Right atrium auricular region (tissue), 2 donors: ENCODE results near the gene LOXL4. TPM values are rescaled to one million over a fixed set of nuclear protein-coding genes. Genes with fewer than 3 reads are reported as not detected.
A peak's percentile ranks its signal among the peaks of the same experiment; 100 is the strongest.

Experiments used
- DNase-seq: peaks from one replicate; pipeline ENCODE4 v3.0.0-alpha.2; 2019; ENCODE audit warnings: low spot score
- H3K27ac ChIP-seq, 2 donors: fragments of 200-600 bp; sonication (generic); 1 replicate in 1 of 2; 2 replicates in 1 of 2; pipeline ENCODE4 v1.5.1; 2016 to 2019
- H3K27me3 ChIP-seq, 2 donors: fragments of 200-600 bp; sonication (generic); one replicate each; pipeline versions ENCODE4 v1.5.1 to v1.6.0; 2017 to 2019
- H3K36me3 ChIP-seq: fragments of 200-600 bp; sonication (generic); one replicate; pipeline ENCODE4 v1.5.1; 2016
- H3K4me1 ChIP-seq, 2 donors: fragments of 200-600 bp; sonication (generic); one replicate each; pipeline versions ENCODE4 v1.5.1 to v1.6.0; 2017 to 2019
- H3K4me3 ChIP-seq, 2 donors: fragments of 200-600 bp; sonication (generic); 1 replicate in 1 of 2; 2 replicates in 1 of 2; pipeline ENCODE4 v1.5.1; 2017 to 2019; ENCODE audit warnings: mild to moderate bottlenecking in 1 of 2, moderate library complexity in 1 of 2
- H3K9me3 ChIP-seq, 2 donors: fragments of 200-600 bp; sonication (generic); one replicate each; pipeline ENCODE4 v1.5.1; 2019
- CTCF ChIP-seq, 2 donors: fragments of 200-600 bp; sonication (generic); IDR thresholded peaks; one replicate each; pipeline ENCODE4 v1.5.1; 2019; ENCODE audit warnings: antibody characterized with exemption in 2 of 2
- total RNA-seq, 2 donors: library from RNA; depleted of rRNA; stranded (reverse); fragments of >200 nt; gene quantifications; one replicate each; pipeline ENCODE4 v1.1.0, GENCODE V29; 2016

The LOXL4 gene
- total RNA-seq, 2 donors from 2014 or later, result 1.5 to 1.6 TPM

- peaks cover 0 to 46% of the 10 kb centered on the region in 2 donors for H3K4me1 ChIP-seq
- H3K9me3 ChIP-seq, result no peaks in the 10 kb centered on the region
- H3K27ac ChIP-seq, result peak overlapping the region; percentile 81 to 87
- no peak overlapping the region for H3K4me3 ChIP-seq
- H3K27me3 ChIP-seq, result no peaks in the 10 kb centered on the region
- no peak for DNase-seq
- no peaks in the 10 kb centered on the region for H3K36me3 ChIP-seq
- no peak for TF ChIP-seq CTCF (IDR thresholded peaks at IDR 0.05)
These were observed 2.2 kb upstream of the LOXL4 start for GRCh38 chr10:98270073-98270740.

- Histone ChIP-seq H3K9me3 (no peaks in the 10 kb centered on the region), H3K4me1 (peaks cover 0 to 46% of the 10 kb centered on the region in 2 donors)
- DNase-seq, result peak; percentile 84
These were observed 1.5 kb upstream of the LOXL4 start for GRCh38 chr10:98269435-98269912.

GRCh38 chr10:98268694-98269431 lies 869 bp upstream of the LOXL4 start:
- TF ChIP-seq CTCF (IDR thresholded peaks at IDR 0.05), result no peak
- no peaks in the 10 kb centered on the region for H3K9me3 ChIP-seq
- H3K27me3 ChIP-seq, result no peaks in the 10 kb centered on the region
- peaks cover 0 to 46% of the 10 kb centered on the region in 2 donors for H3K4me1 ChIP-seq
- H3K27ac ChIP-seq, result peak overlapping the region; percentile 81 to 87
- no peaks in the 10 kb centered on the region for H3K36me3 ChIP-seq
- no peak for DNase-seq
- H3K4me3 ChIP-seq, result peak overlapping the region; percentile 40 to 59

More at GRCh38 chr10:98269435-98269912, 1.5 kb upstream of the LOXL4 start:
- H3K4me3 ChIP-seq, result no peak overlapping the region
- H3K36me3 ChIP-seq, result no peaks in the 10 kb centered on the region
- H3K27ac ChIP-seq, result peak overlapping the region; percentile 81 to 87
- TF ChIP-seq CTCF (IDR thresholded peaks at IDR 0.05), result no peak
- H3K27me3 ChIP-seq, result no peaks in the 10 kb centered on the region

GRCh38 chr10:98267069-98267893 lies 713 bp downstream of the LOXL4 start:
- H3K4me1 ChIP-seq, result peaks cover 0 to 46% of the 10 kb centered on the region in 2 donors
- no peak for DNase-seq
- H3K27ac ChIP-seq, result peak overlapping the region; percentile 81 to 87
- TF ChIP-seq CTCF (IDR thresholded peaks at IDR 0.05), result no peak
- H3K36me3 ChIP-seq, result no peaks in the 10 kb centered on the region
- no peaks in the 10 kb centered on the region for H3K9me3 ChIP-seq
- H3K4me3 ChIP-seq, result peak overlapping the region; percentile 40 to 59
- no peaks in the 10 kb centered on the region for H3K27me3 ChIP-seq

GRCh38 chr10:98266647-98267046 lies 1.3 kb downstream of the LOXL4 start:
- Histone ChIP-seq H3K27me3 (no peaks in the 10 kb centered on the region), H3K36me3 (no peaks in the 10 kb centered on the region), H3K9me3 (no peaks in the 10 kb centered on the region), H3K27ac (peak overlapping the region in 1 of 2 donors; percentile 21), H3K4me1 (peaks cover 0 to 46% of the 10 kb centered on the region in 2 donors), H3K4me3 (no peak overlapping the region)
- TF ChIP-seq CTCF (IDR thresholded peaks at IDR 0.05), result no peak
- no peak for DNase-seq
